ENCODE data around the gene CANX. TPM values are rescaled to one million over a fixed set of nuclear protein-coding genes. Genes with fewer than 3 reads are reported as not detected.

CANX gene
- total and polyA plus RNA-seq, 9 of the 15 experiments (the other 6 are each of a cell fraction or from before 2014, with no cell fraction given): 155 to 893 (median 589) TPM

GRCh38 chr5:179762079-179762780 lies 63.5 kb downstream of the CANX start (continued):
- TF ChIP-seq CHD7 (IDR thresholded peaks at IDR 0.05; ENCODE audit: low read depth, low read length) (no peak), ETS1 (conservative IDR thresholded peaks at IDR 0.05; ENCODE audit: control insufficient read depth, low read depth, low read length) (no peak), TCF7 (IDR thresholded peaks at IDR 0.05; ENCODE audit: borderline replicate concordance) (no peak), ELK3 (CRISPR knock-in tag; IDR thresholded peaks at IDR 0.05) (no peak), ZNF143 (CRISPR knock-in tag; IDR thresholded peaks at IDR 0.05) (peak; percentile 71), TCF7L2 (IDR thresholded peaks at IDR 0.05; ENCODE audit: low read depth, low read length) (no peak)
